CD4-positive, alpha-beta T cell treated with Interleukin-6 for 4 hours (primary cell): ENCODE results near the gene PPM1N.

Experiments used
- DNase-seq: peaks from one replicate; pipeline ENCODE4 v3.0.0-alpha.2; 2020; ENCODE audit warnings: mixed read lengths

The PPM1N gene

GRCh38 chr19:45471111-45471930 is 26.9 kb upstream of the PPM1N start:
- no peak for DNase-seq

- no peak for DNase-seq
These were observed 26.2 kb upstream of the PPM1N start for GRCh38 chr19:45471931-45472562.

GRCh38 chr19:45472563-45473366 is 25.5 kb upstream of the PPM1N start:
- no peak for DNase-seq

- DNase-seq = no peak
These were observed 24.9 kb upstream of the PPM1N start for GRCh38 chr19:45473367-45473681.

GRCh38 chr19:45473682-45474605 is 24.3 kb upstream of the PPM1N start:
- no peak for DNase-seq

- DNase-seq = no peak
These were observed 23.4 kb upstream of the PPM1N start for GRCh38 chr19:45474606-45475521.

GRCh38 chr19:45475537-45476291 is 22.5 kb upstream of the PPM1N start:
- DNase-seq = no peak

GRCh38 chr19:45476304-45476703 is 21.9 kb upstream of the PPM1N start:
- no peak for DNase-seq

GRCh38 chr19:45477186-45477585 is 21.1 kb upstream of the PPM1N start:
- no peak for DNase-seq

GRCh38 chr19:45477713-45478453 is 20.4 kb upstream of the PPM1N start:
- peak; percentile 23 for DNase-seq

GRCh38 chr19:45478454-45479238 is 19.6 kb upstream of the PPM1N start:
- DNase-seq = peak; percentile 89

- no peak for DNase-seq
These were observed 15.2 kb upstream of the PPM1N start for GRCh38 chr19:45483033-45483432.

GRCh38 chr19:45484273-45484945 is 13.8 kb upstream of the PPM1N start:
- no peak for DNase-seq

- DNase-seq = peak; percentile 99
These were observed 12.8 kb upstream of the PPM1N start for GRCh38 chr19:45485305-45486077.

- DNase-seq = no peak
These were observed 9.5 kb upstream of the PPM1N start for GRCh38 chr19:45488708-45489107.

- DNase-seq = no peak
These were observed 8.9 kb upstream of the PPM1N start for GRCh38 chr19:45489216-45489855.

- DNase-seq = no peak
These were observed 6.1 kb upstream of the PPM1N start for GRCh38 chr19:45492137-45492626.
